T-helper 2 cell treated with Interferon-gamma antibody and Interleukin-4, amounts not matched to agents 5 μg/mL and 100 μg/mL, for 36 hours (primary cell): Measurements from ENCODE around the gene FBXO31.
A peak's percentile ranks its signal among the peaks of the same experiment; 100 is the strongest.
"Not testable (repeated sequence)": the region's sequence is repeated elsewhere in the genome, so short reads cannot be mapped to it uniquely, and the experiment has no call there.

Source experiments
- DNase-seq: peaks from one replicate; pipeline ENCODE4 v3.0.0; 2021; ENCODE audit warnings: low spot score
- H3K27ac Mint-ChIP-seq: one replicate; pipeline ENCODE4 v1.8.0; 2021; ENCODE audit warnings: mild to moderate bottlenecking, mixed read lengths
- H3K27me3 Mint-ChIP-seq: one replicate; pipeline ENCODE4 v1.8.0; 2021; ENCODE audit warnings: low read depth, mixed read lengths
- H3K36me3 Mint-ChIP-seq: one replicate; pipeline ENCODE4 v1.8.0; 2021; ENCODE audit warnings: low read depth, mixed read lengths
- H3K4me1 Mint-ChIP-seq: one replicate; pipeline ENCODE4 v1.8.0; 2021; ENCODE audit warnings: low read depth, mixed read lengths
- H3K4me3 Mint-ChIP-seq: one replicate; pipeline ENCODE4 v1.8.0; 2022; ENCODE audit warnings: mild to moderate bottlenecking, moderate library complexity, mixed read lengths
- H3K9me3 Mint-ChIP-seq: one replicate; pipeline ENCODE4 v1.8.0; 2021; ENCODE audit warnings: mixed read lengths

FBXO31 gene

DNA sequence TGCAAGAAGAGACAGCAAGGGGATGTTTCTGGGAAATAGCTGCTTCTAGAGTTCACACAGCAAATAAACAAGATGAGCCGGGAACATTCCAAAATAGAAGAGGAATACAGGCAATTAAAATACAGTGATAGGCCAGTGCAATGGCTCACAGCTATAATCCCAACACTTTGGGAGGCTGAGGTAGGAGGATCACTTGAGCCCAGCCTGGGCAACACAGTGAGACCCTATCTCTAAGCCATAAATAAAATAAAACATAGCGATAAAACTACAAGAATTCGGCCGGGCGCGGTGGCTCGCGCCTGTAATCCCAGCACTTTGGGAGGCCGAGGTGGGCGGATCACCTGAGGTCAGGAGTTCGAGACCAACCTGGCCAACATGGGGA is 43.9 kb downstream of the FBXO31 start:
- H3K9me3 Mint-ChIP-seq, H3K27me3 Mint-ChIP-seq, DNase-seq, H3K27ac Mint-ChIP-seq, H3K4me1 Mint-ChIP-seq, H3K4me3 Mint-ChIP-seq: not testable (repeated sequence)
- peaks cover 24% of the 10 kb centered on the region for H3K36me3 Mint-ChIP-seq

DNA sequence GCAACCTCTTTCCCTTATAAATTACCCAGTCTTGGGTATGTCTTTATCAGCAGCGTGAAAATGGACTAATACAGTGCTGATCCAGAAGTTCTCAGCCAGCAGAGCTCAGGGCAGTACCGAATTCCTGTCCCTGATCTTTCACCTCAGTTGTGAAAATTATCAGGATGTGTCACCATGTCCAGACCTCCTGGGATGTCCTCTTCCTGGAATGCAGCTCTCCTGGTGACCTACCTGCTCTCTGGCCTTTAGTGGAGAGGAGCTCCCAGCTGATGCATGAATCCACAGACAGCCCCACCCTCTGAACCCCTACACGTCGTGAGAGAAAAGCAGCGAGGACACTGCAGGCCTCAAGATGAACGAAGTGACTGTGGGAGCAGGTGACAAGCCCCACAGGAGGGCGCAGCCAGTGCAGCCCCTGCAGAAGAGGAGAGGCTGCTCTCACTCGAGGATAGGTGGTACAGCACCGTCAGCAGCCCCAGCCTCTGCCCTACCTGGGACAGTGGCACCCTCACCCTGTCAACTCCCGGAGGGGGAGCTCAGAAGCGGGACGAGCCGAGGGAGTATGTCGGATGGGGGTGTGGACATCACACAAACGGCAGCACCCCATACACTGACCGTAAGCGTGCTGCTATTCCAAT is 44.4 kb downstream of the FBXO31 start:
- no peak for DNase-seq
- Mint-ChIP-seq H3K27me3 (no peaks in the 10 kb centered on the region), H3K9me3 (no peaks in the 10 kb centered on the region), H3K4me1 (peaks cover 6% of the 10 kb centered on the region), H3K27ac (peak overlapping the region; percentile 55), H3K4me3 (no peak overlapping the region), H3K36me3 (peaks cover 25% of the 10 kb centered on the region)

DNA sequence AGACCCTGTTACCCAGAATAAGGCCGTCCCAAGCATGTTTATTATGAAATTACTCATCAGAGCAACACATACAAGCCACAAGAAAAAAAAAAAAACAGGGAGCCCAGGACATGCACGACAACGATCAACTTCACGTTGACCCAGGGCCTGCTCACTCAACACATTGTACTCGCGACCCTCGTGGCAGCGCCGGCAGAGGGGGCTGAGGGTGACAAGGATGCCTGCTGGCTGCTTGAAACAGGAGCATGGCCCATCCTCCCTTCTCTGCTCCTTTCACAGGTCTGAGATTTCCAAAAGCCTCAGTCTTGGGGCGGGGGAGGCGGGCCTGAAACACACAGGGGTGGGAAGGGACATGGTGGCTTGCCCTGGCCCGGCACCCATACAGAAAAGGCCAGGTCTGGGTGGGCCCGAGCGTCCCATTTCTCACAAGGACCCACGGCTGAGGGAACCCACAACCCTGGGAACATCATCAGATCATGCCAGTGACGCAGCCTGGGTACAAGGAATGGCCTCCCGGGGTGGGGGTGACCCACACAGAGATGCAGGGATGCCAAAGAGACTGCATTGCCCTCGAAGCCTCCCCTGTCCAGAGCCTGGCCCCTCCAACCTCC is 45.3 kb downstream of the FBXO31 start:
- no peaks in the 10 kb centered on the region for H3K9me3 Mint-ChIP-seq
- no peak overlapping the region for H3K27ac Mint-ChIP-seq
- H3K27me3 Mint-ChIP-seq, result no peaks in the 10 kb centered on the region
- H3K4me1 Mint-ChIP-seq, result peaks cover 6% of the 10 kb centered on the region
- DNase-seq, result no peak
- no peak overlapping the region for H3K4me3 Mint-ChIP-seq
- peaks cover 22% of the 10 kb centered on the region for H3K36me3 Mint-ChIP-seq

DNA sequence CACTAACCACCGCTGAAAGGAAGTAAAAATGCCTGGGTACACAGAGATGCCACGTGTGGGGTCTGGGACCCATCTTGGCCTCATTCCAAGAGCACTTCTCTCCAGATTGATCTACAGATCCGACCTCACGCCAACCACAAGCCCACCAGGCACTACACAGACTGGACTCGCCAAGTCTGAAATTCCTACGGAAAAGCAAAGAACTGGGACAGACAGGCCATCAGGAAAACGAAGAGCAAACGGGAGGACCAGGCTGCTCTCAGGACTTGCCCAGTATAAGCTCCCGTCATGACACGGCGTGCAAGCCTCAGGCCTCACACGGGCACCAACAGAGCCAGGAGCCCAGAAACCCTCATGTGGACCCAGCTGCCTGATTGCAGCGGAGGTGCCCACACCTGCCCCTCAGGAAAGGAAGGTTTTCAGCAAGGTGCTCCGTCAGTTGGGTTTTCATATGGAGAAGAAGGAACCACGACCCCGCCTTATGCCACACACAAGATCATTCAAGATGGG is 46.3 kb downstream of the FBXO31 start:
- H3K27ac Mint-ChIP-seq, result peak overlapping the region; percentile 65
- H3K27me3 Mint-ChIP-seq, result no peaks in the 10 kb centered on the region
- peaks cover 6% of the 10 kb centered on the region for H3K4me1 Mint-ChIP-seq
- no peak for DNase-seq
- no peaks in the 10 kb centered on the region for H3K9me3 Mint-ChIP-seq
- peaks cover 24% of the 10 kb centered on the region for H3K36me3 Mint-ChIP-seq
- H3K4me3 Mint-ChIP-seq, result no peak overlapping the region

DNA sequence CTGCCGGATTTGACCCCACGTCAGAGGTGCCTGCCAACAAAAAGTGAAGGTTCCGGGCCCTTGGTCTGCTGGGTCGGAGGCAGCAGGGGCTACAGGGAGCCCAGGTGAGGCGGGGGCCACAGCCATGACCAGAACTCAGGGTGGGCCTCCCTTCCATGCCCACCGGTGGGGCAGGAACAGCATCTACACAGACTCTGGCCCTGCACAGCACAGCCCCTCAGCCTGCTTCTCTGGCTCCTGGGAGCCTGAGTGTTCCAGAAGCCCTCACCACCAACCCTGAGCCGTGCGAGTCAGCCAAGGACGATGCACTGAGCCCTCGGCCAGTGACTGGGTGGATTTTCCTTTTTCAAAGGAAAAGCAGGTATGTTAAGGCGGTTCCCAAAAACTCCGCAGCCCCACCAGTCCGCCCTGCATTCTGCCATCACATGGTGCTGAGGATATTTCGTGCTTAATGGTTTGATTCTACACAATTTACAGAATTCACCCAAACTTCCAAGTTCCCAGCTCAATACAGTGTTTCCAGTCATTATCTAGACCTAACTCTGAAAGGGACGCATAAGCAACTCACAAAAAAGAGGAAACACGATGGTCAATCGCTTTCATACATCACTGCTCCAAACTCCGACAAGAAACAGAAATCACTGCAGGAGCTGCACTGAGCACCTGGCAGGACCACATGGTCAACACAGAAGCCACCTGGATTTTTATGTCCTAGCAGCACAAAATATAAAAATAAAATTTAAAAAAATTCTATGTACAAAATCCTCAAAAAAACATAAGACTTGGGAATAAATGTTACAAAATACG is 46.9 kb downstream of the FBXO31 start:
- Mint-ChIP-seq H3K36me3 (peaks cover 23% of the 10 kb centered on the region), H3K27me3 (no peaks in the 10 kb centered on the region), H3K4me3 (no peak overlapping the region), H3K27ac (no peak overlapping the region), H3K4me1 (peaks cover 6% of the 10 kb centered on the region), H3K9me3 (no peaks in the 10 kb centered on the region)
- DNase-seq, result no peak

DNA sequence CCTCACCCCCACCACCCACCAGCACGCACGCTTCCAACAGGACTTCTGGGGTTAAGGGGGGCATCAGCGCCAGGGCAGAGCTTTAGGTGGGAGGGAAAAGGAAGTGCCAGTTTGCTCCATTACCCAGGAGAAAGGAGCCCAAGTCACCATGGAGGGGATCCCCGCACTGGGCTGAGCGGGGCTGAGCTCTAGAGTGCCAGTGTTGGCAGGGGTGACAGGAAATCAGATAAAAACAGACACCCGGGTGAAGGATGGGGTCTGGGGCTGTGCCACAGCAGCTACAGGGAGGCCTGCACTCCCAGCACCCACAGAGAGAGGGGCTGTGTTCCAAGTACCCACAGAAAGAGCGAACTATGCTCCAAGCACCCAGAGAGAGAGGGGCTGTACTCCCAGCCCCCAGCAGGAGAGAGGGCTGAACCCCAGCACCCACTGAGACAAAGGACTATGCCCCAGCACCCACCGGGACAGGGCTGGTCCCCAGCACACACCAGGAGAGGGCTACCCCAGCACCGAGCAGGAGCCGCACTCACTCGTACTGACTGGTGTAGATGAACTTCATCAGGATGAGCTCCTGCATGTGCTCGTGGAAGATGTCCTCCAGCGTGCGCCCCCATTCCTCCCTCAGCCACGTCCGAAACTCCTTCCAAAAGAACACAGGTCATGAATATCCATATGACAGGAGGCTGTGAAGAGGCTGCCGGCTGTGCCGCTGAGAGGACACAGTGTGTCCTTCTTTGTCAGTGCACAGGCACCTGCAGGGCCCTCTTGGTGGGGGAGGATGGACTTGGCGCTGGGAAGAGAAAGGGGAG is 47.7 kb downstream of the FBXO31 start:
- no peak overlapping the region for H3K27ac Mint-ChIP-seq
- peaks cover 6% of the 10 kb centered on the region for H3K4me1 Mint-ChIP-seq
- no peaks in the 10 kb centered on the region for H3K27me3 Mint-ChIP-seq
- H3K4me3 Mint-ChIP-seq, result no peak overlapping the region
- peaks cover 25% of the 10 kb centered on the region for H3K36me3 Mint-ChIP-seq
- no peaks in the 10 kb centered on the region for H3K9me3 Mint-ChIP-seq
- no peak for DNase-seq

DNA sequence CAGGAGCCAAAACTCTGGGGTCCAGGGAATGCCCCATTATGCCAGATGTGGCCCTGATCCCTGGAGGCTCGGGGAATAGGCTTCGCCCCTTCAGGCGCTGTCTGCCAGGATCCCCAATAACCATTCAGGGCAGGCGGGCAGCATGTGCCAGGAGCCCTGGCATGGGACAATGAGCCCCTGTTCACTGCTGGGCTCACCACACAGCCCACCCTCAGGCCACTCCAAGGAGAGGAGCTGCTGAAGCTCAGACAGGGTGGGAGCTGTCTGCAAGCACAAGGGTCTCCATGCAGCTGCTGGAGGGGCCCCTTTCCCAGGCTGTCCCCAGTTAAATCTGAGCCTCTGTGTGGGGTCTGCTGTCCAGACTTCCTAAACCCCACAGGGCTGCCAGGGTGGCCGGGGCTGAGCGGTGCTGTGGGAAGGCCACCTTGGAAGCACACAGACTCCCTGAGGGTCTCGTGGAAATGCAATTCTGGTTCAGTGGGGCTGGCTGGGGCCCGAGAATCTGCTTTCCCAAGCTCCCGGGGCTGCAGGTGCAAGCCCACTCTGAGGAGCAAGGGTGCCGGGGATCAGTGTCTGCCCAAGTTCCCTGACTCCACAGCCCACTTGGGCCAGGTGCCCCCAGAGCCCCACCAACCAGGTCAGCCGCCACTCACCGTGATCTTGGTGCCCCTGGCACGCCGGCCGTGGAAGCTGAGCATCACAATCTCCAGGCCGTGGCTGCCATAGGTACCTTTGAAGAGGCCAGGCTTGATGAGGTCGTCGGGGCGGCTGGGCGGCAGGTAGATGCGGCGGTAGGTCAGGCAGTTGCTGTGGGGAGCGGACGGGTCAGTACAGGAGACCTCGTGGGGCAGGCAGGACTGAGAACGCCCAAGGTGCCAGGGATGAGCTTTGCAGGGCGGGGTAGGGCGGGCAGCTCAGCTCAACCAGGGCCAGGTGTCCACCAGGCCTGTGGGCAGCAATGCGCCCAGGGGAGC is 48.6 kb downstream of the FBXO31 start:
- H3K27ac Mint-ChIP-seq, result peak overlapping the region; percentile 41
- H3K27me3 Mint-ChIP-seq, result no peaks in the 10 kb centered on the region
- H3K4me1 Mint-ChIP-seq, result peaks cover 6% of the 10 kb centered on the region

DNA sequence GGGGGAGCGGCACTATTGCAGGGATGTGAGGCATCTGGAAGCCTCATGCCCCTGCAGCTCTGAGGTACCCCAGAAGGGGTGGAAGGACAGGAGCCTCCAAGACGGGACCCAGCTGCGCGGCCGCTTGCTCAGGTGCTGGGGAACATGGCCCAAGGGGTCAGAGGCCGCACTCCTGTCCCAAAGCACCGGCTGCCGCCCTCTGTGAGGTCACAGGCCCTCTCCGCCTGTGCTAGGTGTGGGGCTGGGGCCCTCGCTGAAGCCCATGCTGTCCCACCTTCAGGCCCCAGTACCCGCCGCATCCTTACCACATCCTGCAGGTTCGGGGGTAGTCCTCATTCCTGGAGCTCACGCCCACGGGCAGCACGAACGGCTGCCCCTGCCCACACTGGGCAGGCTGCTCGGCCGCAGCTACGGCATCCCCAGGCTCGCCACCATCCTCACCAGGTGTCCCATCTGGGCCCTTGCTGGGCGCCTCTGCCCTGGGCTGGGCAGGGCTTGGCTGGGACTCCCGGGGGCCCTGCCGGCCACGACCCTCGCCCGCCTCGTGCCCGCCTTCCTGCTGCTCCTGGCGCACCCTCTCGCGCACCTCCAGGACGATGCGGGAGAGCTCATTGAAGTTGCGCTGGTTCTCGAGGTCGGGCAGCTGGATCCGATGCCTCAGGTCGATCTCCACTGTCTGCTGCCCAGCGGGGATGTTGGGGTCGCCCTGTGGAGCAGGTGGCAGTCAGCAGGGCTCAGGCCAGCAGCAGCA is 49.8 kb downstream of the FBXO31 start:
- H3K27me3 Mint-ChIP-seq, result no peaks in the 10 kb centered on the region
- H3K36me3 Mint-ChIP-seq, result peaks cover 19% of the 10 kb centered on the region

More for the DNA sequence above, 48.6 kb downstream of the FBXO31 start:
- DNase-seq, result no peak
- peaks cover 23% of the 10 kb centered on the region for H3K36me3 Mint-ChIP-seq
- no peaks in the 10 kb centered on the region for H3K9me3 Mint-ChIP-seq
- H3K4me3 Mint-ChIP-seq, result no peak overlapping the region

DNA sequence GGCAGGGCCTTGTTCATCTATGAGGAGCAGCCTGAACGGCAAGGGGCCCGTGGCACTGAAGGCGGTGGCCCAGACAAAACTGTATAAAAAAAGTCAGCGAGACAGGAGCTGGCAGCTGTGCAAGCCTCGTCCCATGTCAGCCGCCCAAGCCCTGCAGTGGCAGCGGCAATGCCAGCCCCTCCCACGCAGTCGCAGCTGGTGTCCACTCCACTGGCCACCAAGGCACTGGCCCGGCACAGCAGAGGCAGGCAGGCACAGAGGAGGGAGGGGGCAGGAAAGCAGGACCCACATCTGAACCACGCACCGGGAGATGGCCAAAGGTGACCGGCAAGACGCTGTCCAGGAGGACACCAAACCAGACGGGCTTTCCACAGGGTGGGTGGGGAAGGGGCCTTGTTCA is 50.5 kb downstream of the FBXO31 start:
- H3K4me1 Mint-ChIP-seq, result peaks cover 6% of the 10 kb centered on the region

More for the DNA sequence above, 49.8 kb downstream of the FBXO31 start:
- H3K9me3 Mint-ChIP-seq, result no peaks in the 10 kb centered on the region
- H3K4me1 Mint-ChIP-seq, result peaks cover 6% of the 10 kb centered on the region
- H3K4me3 Mint-ChIP-seq, result no peak overlapping the region
- no peak overlapping the region for H3K27ac Mint-ChIP-seq
- no peak for DNase-seq

DNA sequence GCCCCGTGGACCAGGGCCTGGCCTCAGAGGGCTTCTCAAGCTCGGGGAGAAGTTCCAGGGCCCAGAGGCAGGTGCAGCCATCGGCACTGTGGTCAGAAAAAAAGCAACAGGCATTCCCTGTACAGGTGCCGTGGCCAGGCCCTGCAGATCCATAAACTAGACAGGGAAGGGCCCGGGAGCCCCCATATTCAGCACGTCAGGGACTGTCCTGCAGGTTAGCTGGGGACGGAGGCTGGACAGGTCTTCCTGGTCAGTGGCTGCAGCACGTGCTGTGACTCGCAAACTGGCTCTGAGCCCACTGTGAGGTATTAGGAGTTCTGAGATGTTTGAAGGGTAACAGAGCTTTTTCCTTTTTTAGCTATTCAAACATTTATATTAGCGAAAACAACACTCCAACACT is 51.4 kb downstream of the FBXO31 start:
- peaks cover 12% of the 10 kb centered on the region for H3K36me3 Mint-ChIP-seq
- no peak overlapping the region for H3K27ac Mint-ChIP-seq
- no peak overlapping the region for H3K4me3 Mint-ChIP-seq
- peaks cover 4% of the 10 kb centered on the region for H3K4me1 Mint-ChIP-seq
- no peak for DNase-seq
- H3K9me3 Mint-ChIP-seq, result no peaks in the 10 kb centered on the region
- no peaks in the 10 kb centered on the region for H3K27me3 Mint-ChIP-seq

More for the DNA sequence above, 50.5 kb downstream of the FBXO31 start:
- Mint-ChIP-seq H3K9me3 (no peaks in the 10 kb centered on the region), H3K27ac (no peak overlapping the region), H3K36me3 (peaks cover 17% of the 10 kb centered on the region), H3K4me3 (no peak overlapping the region), H3K27me3 (no peaks in the 10 kb centered on the region)
- DNase-seq, result no peak

DNA sequence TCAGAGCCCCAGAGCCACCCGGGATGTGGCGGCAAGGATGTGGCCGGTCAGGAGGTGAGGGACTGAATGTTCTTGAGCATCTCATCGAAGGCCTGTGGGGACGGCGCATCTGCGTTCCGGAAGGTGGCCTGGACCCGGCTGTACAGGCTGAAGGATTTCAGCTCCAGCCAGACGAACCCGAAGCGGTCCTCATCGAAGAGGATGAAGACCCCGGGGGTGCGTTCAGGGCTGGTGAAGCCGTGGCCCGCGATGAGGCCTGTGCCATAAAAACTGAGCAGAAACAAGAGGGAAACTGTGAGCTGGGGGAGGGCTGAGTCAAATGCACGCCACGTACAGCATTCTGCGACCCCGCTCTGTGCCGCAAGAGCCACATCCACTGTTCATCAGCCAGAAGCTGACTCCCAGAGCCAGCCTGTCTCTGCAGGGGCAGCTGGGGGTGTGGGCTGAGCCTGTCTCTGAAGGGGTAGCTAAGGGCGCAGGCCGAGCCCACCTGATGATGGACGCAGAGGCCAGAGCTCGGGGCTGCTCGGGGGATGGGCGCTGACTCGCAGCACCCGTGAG is 52.3 kb downstream of the FBXO31 start:
- H3K27me3 Mint-ChIP-seq, result no peaks in the 10 kb centered on the region
- DNase-seq, result no peak
- no peak overlapping the region for H3K27ac Mint-ChIP-seq
- no peaks in the 10 kb centered on the region for H3K4me1 Mint-ChIP-seq
- no peaks in the 10 kb centered on the region for H3K9me3 Mint-ChIP-seq
- H3K4me3 Mint-ChIP-seq, result no peak overlapping the region
- peaks cover 11% of the 10 kb centered on the region for H3K36me3 Mint-ChIP-seq

DNA sequence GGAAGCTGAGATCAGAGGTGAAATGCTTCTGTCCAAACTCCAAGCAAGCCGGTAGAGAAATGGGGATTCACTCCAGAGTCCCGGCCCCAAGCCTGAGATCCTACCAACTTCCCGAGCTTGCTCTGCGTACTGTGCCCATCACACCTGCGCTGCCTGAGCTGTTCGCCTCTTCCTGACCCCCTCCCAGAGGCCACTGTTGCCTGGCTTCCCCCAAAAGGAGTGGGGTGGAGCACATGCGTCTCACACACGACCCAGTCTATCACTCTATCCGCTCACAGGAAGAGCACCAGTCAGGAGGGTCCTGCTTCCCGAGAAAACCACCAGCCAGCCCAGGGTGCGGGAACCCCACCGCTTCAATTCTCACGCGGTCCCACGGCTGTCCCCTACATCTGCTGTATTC is 52.9 kb downstream of the FBXO31 start:
- Mint-ChIP-seq H3K4me1 (peaks cover 3% of the 10 kb centered on the region), H3K4me3 (no peak overlapping the region), H3K36me3 (peaks cover 11% of the 10 kb centered on the region), H3K27ac (no peak overlapping the region), H3K27me3 (no peaks in the 10 kb centered on the region), H3K9me3 (no peaks in the 10 kb centered on the region)
- DNase-seq, result no peak
